ENCODE results near the gene GRM3.

GRCh38 chr7:86664486-86664885 lies 20.8 kb downstream of the GRM3 start:
- TF ChIP-seq CTCF (IDR thresholded peaks at IDR 0.05): no peak
- no peak for TF ChIP-seq POLR2A (IDR thresholded peaks at IDR 0.05)
- TF ChIP-seq POLR2AphosphoS5 (IDR thresholded peaks at IDR 0.05): no peak
